Right lobe of liver (tissue), 6 donors: ENCODE results near the gene TWF1. TPM values are rescaled to one million over a fixed set of nuclear protein-coding genes. Genes with fewer than 3 reads are reported as not detected.
"Not testable (repeated sequence)": the region's sequence is repeated elsewhere in the genome, so short reads cannot be mapped to it uniquely, and the experiment has no call there.

Experiments used
- ATAC-seq, 4 donors: fragments of 200-7000 bp; cut with Tn5 transposase; one replicate each; pipeline ENCODE4 v1.9.1; 2020; ENCODE audit warnings: mild to moderate bottlenecking in 4 of 4, moderate library complexity in 4 of 4
- DNase-seq, 3 donors: peaks; one replicate each; pipeline ENCODE4 v3.0.0-alpha.2; 2020
- H3K27ac ChIP-seq, 3 donors: fragments of 200-600 bp; one replicate each; pipeline ENCODE4 v1.8.0; 2022
- H3K27me3 ChIP-seq, 2 donors: fragments of 200-600 bp; one replicate each; pipeline ENCODE4 v1.8.0; 2022
- H3K36me3 ChIP-seq, 4 donors: fragments of 200-600 bp; sonication (generic) in 1 of 4; one replicate each; pipeline versions ENCODE4 v1.5.1 to v1.8.0; 2017 to 2022; ENCODE audit warnings: control low read depth in 1 of 4
- H3K4me1 ChIP-seq, 4 donors: fragments of 200-600 bp; sonication (generic) in 1 of 4; one replicate each; pipeline versions ENCODE4 v1.5.1 to v1.8.0; 2017 to 2022; ENCODE audit warnings: control low read depth in 1 of 4
- H3K4me3 ChIP-seq, 3 donors: fragments of 200-600 bp; one replicate each; pipeline ENCODE4 v1.8.0; 2022
- H3K9me3 ChIP-seq, 4 donors: fragments of 200-600 bp; sonication (generic) in 1 of 4; one replicate each; pipeline versions ENCODE4 v1.5.1 to v1.8.0; 2017 to 2022; ENCODE audit warnings: control low read depth in 1 of 4
- POLR2A ChIP-seq: fragments of 450-650 bp; IDR thresholded peaks from one replicate; pipeline ENCODE4 v1.6.1; 2017; ENCODE audit warnings: antibody characterized with exemption, mild to moderate bottlenecking
- WGBS: methylation state at CpG from one replicate; pipeline ENCODE4 v1.1.6; 2018; ENCODE audit warnings: low coverage, low lambda C conversion rate; ENCODE audit not compliant: insufficient coverage; ENCODE audit errors: missing lambda C conversion rate; 5-methylcytosine and 5-hydroxymethylcytosine counted together
- intact Hi-C, 2 donors: fragments of 100-400 bp; cut with DNase I; formaldehyde crosslinking; loops; one replicate each; pipeline versions ENCODE4 v1.11.2 to v1.14.1; 2022
- long read RNA-seq: library from polyadenylated mRNA; unstranded; transcript quantifications from one replicate; pipeline ENCODE4 v2.0.0, GENCODE V29; 2019
- total RNA-seq, 6 experiments: library from RNA; depleted of rRNA in 2 of 6; stranded (reverse); fragments of >200 nt in 2 of 6; fragmentation: NEBNext Ultra II Directional in 3 of 6; extraction: Animal tissue kit (Norgen Biotek cat#: 25700) in 3 of 6; gene quantifications; one replicate each; pipeline versions ENCODE4 v1.1.0 to v1.2.4, GENCODE V29; 2016 to 2023
- TF ChIP-seq, protein P1 (sequence below), 4 donors: fragments of 200-600 bp in 3 of 4; fragments of 450-650 bp in 1 of 4; IDR thresholded peaks; one replicate each; pipeline versions ENCODE4 v1.5.1 to v1.8.0; 2016 to 2022; ENCODE audit warnings: antibody characterized with exemption in 4 of 4, mild to moderate bottlenecking in 2 of 4
- donor health status: DM: no; HTN: yes; CAD: no.
- donor health status: DM: no; HTN: no; CAD: no.
- donor health status: DM: no; HTN: no; CAD: no.
- donor health status: DM: no; HTN: yes; CAD: no.
- donor health status: DM: no; HTN: yes; CAD: no.

TWF1 gene
- total RNA-seq, result 10 to 100 TPM; 28.6 to 52.9 (median 43.5) TPM
- long read RNA-seq, transcript TWF1-201 (9 exons, 3,045 nt), result major isoform, 6 of 11 reads
- long read RNA-seq, partial matches to known transcripts, result 4 of 11 reads
- long read RNA-seq, other reads (novel, unspliced or antisense), result 1 of 11 reads

DNA sequence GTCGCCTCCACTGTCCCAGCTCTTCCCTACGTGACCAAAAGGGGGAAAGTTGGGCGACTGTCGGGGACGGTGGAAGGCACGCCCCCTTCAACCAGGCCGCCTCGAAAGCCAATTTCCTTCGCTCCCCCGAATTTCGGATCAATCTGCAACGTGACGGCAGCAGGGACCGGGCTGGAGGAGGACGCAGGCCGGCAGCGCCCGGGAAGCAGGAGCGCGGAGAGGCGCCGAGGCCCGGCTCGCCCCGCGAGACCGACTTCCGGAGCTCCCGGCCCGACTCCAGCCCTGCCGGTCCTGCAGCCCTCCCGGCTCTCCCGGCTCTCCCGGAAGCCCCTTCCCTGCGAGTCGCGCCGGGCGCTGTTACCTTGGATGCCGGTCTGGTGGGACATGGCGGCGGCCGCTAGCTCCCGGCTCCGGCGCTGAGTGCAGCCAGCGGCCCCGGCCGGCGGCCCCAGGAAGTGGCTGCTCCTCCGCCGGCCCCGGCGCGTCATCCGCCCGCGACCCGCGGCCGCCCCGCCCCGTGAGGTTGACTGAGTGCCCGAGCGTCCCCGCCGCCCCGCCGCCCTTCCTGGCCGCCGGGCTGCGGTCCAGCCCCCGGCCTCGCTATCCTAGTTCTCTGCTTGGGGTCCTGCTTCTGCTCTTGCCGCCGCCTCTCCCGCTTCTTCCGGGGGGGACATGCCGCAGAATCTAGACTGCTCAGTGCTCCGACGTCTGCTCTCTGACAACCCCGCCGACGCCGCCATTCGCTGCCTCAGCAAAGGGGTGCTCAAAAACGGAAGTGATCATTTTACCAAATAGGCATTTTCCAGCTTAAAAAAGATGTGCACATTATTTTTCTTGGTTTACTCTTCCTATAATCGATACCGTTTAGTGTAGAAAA lies at the start of gene TWF1:
TWF1 (minus strand) TSS at position 458 of the 877 bp plus-strand sequence; CDS start at position 386, 72 bp downstream.
- DNase-seq (peak; percentile 90 to 92 (median 91)), ATAC-seq (peak; percentile 98 to 99 (median 98))
- Histone ChIP-seq H3K4me1 (peaks cover 0 to 16% (median 3%) of the 10 kb centered on the region in 4 donors), H3K9me3 (no peaks in the 10 kb centered on the region), H3K27ac (peak within 1 kb of the TSS; percentile 90 to 96 (median 95)), H3K4me3 (peak within 1 kb of the TSS; percentile 84 to 91 (median 84)), H3K36me3 (peaks cover 0 to 19% (median 0%) of the 10 kb centered on the region in 4 donors), H3K27me3 (no peaks in the 10 kb centered on the region)
- WGBS, result 1% methylated on average over 18 of the region's 89 CpGs
- intact Hi-C loops, result no loop called here
- TF ChIP-seq, protein P1, sequence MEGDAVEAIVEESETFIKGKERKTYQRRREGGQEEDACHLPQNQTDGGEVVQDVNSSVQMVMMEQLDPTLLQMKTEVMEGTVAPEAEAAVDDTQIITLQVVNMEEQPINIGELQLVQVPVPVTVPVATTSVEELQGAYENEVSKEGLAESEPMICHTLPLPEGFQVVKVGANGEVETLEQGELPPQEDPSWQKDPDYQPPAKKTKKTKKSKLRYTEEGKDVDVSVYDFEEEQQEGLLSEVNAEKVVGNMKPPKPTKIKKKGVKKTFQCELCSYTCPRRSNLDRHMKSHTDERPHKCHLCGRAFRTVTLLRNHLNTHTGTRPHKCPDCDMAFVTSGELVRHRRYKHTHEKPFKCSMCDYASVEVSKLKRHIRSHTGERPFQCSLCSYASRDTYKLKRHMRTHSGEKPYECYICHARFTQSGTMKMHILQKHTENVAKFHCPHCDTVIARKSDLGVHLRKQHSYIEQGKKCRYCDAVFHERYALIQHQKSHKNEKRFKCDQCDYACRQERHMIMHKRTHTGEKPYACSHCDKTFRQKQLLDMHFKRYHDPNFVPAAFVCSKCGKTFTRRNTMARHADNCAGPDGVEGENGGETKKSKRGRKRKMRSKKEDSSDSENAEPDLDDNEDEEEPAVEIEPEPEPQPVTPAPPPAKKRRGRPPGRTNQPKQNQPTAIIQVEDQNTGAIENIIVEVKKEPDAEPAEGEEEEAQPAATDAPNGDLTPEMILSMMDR (IDR thresholded peaks at IDR 0.05), result peak in 3 of 4 donors; percentile 8 to 27 (median 17)
- peak; percentile 92 for TF ChIP-seq POLR2A

DNA sequence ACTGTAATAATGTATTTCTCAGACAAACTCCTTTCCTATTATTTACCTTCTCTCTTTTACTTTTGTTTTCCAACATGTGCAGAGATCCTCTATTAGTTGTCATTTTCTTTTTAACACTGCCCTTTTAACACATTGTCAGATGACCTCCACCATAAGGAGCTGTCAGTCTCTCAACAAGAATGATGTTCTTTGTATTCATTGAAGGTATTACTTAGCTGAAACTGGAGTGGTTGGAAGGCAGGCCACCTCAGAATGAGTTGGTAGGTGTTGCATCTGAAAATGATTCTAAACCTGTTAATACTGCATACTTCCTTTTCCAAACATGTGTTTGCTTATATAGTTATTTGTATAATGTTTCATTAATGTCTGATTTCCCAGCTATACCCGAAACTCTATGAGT lies 46.6 kb upstream of the TWF1 start:
- ATAC-seq (no peak), DNase-seq (no peak)
- TF ChIP-seq, protein P1 (IDR thresholded peaks at IDR 0.05), result no peak
- TF ChIP-seq POLR2A, result no peak
- Histone ChIP-seq H3K36me3 (no peaks in the 10 kb centered on the region), H3K9me3 (no peaks in the 10 kb centered on the region), H3K27me3 (no peaks in the 10 kb centered on the region), H3K27ac (no peak overlapping the region), H3K4me3 (no peak overlapping the region), H3K4me1 (no peaks in the 10 kb centered on the region)
- WGBS, result 94% methylated on average over 1 of the region's 1 CpG
- intact Hi-C loops, result no loop called here

DNA sequence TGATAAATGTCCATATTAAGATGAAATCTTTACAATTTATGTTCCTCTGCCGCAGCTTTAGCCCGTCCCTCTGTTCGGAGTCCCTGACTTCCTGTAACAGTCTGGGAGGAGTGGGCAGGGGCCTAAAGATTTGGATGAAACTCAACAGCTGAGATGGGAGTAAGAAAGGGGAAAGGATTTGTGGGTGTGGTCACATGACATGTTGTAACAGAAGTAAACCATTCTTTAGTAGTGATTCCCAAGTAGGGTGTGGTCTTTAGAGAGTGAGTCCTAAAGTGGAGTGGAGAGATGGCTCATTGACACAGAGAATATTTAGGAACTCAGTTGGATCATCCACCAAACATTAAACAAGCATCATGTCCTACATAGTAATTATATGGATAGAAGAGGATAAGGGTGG lies 42.7 kb upstream of the TWF1 start:
- DNase-seq, result no peak
- H3K9me3 ChIP-seq, result no peaks in the 10 kb centered on the region
- no peak for TF ChIP-seq POLR2A
- TF ChIP-seq, protein P1 (IDR thresholded peaks at IDR 0.05), result no peak
- ATAC-seq, result no peak
- no peaks in the 10 kb centered on the region for H3K27me3 ChIP-seq
- intact Hi-C loops, result no loop called here
- no peaks in the 10 kb centered on the region for H3K4me1 ChIP-seq
- 98% methylated on average over 3 of the region's 3 CpGs for WGBS
- no peak overlapping the region for H3K27ac ChIP-seq
- no peak overlapping the region for H3K4me3 ChIP-seq
- H3K36me3 ChIP-seq, result peaks cover 0 to 4% (median 0%) of the 10 kb centered on the region in 4 donors

DNA sequence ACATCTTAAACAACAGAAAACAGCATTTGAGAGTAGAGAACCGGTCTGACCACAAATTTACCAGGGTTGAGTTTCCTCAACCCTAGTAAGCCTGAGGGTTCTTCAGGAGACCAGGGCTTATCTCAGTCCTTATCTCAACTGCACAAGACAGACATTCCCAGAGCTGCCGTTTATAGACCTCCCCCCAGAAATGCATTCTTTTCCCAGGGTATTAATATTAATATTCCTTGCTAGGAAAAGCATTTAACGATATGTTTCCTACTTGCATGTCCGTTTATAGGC lies 42.0 kb upstream of the TWF1 start:
- Histone ChIP-seq H3K9me3 (no peaks in the 10 kb centered on the region), H3K27me3 (no peaks in the 10 kb centered on the region), H3K4me1 (no peaks in the 10 kb centered on the region), H3K4me3 (no peak overlapping the region), H3K36me3 (peaks cover 0 to 4% (median 0%) of the 10 kb centered on the region in 4 donors), H3K27ac (no peak overlapping the region)
- ATAC-seq (no peak), DNase-seq (no peak)
- intact Hi-C loops, result no loop called here
- WGBS, result 93% methylated on average over 3 of the region's 4 CpGs
- TF ChIP-seq POLR2A, result no peak
- TF ChIP-seq, protein P1 (IDR thresholded peaks at IDR 0.05), result no peak

DNA sequence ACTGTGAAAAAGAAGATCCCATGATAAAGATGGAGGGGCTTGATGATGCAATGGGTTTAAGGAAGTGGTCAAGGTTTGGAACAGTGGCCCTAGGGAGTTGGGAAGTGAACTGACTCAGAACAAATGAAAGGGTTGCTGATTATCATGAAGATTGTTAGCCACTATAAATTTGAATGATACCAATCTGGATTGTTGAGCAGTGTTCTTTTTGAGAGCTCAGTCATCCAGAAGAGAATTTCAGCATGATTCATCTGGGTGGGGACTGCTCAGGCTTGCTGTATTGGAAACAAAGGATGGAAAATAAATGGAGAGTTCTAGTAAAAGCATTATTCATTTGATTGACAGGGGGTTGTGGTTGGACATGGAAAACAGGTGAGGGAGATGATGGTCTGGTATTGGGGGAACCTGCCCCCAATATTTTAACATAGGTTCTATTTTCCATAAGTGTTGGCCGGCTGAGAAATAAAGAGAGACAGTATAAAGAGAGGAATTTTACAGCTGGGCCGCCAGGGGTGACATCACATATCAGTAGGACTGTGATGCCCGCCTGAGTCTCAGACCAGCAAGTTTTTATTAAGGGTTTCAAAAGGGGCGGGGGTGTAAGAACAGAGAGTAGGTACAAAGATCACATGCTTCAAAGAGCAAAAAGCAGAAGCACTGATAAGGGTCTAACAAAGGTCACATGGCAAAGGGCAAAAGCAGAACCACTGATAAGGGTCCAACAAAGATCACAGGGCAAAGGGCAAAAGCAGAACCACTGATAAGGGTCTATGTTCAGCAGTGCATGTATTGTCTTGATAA lies 41.5 kb upstream of the TWF1 start:
- H3K27ac ChIP-seq, ATAC-seq, intact Hi-C loops, H3K9me3 ChIP-seq, H3K4me1 ChIP-seq, H3K36me3 ChIP-seq, DNase-seq, H3K4me3 ChIP-seq, H3K27me3 ChIP-seq: not testable (repeated sequence)
- 41% methylated on average over 3 of the region's 4 CpGs for WGBS
